ENCODE measurements around the gene MGAT5B. TPM values are rescaled to one million over a fixed set of nuclear protein-coding genes. Genes with fewer than 3 reads are reported as not detected.

MGAT5B gene
- total and polyA plus RNA-seq, 8 donors, result 0.10 to 1.7 (median 0.32) TPM; not detected in 4

- Histone ChIP-seq H3K36me3 (no peaks in the 10 kb centered on the region), H3K27ac (no peak overlapping the region), H3K27me3 (peaks cover 0 to 25% (median 0%) of the 10 kb centered on the region in 3 donors), H3K9me3 (no peaks in the 10 kb centered on the region), H3K4me1 (no peaks in the 10 kb centered on the region), H3K4me3 (no peak overlapping the region)
- no peak for DNase-seq
- TF ChIP-seq POLR2AphosphoS5 (IDR thresholded peaks at IDR 0.05), result no peak
- no peak for TF ChIP-seq EP300 (IDR thresholded peaks at IDR 0.05)
- TF ChIP-seq CTCF (IDR thresholded peaks at IDR 0.05), result no peak
- no peak for TF ChIP-seq POLR2A (IDR thresholded peaks at IDR 0.05)
- 86 to 96% (median 92%) methylated on average over 9 to 10 of the region's 10 CpGs for WGBS, 5 donors
- intact Hi-C loops (cut with DNase I; ENCODE audit: low total_unique reads), result no loop called here
Measured at GRCh38 chr17:76948301-76948700, 80.1 kb downstream of the MGAT5B start.

- Histone ChIP-seq H3K9me3 (no peaks in the 10 kb centered on the region), H3K4me1 (no peaks in the 10 kb centered on the region), H3K27me3 (peaks cover 0 to 21% (median 0%) of the 10 kb centered on the region in 3 donors), H3K36me3 (no peaks in the 10 kb centered on the region), H3K27ac (no peak overlapping the region), H3K4me3 (no peak overlapping the region)
- 76 to 87% (median 84%) methylated on average over 21 to 27 of the region's 27 CpGs for WGBS, 5 donors
- TF ChIP-seq CTCF (IDR thresholded peaks at IDR 0.05) (no peak), POLR2AphosphoS5 (IDR thresholded peaks at IDR 0.05) (no peak), POLR2A (IDR thresholded peaks at IDR 0.05) (no peak), EP300 (IDR thresholded peaks at IDR 0.05) (no peak)
- no peak for DNase-seq
- intact Hi-C loops (cut with DNase I; ENCODE audit: low total_unique reads), result no loop called here
Measured at GRCh38 chr17:76948726-76949342, 80.6 kb downstream of the MGAT5B start.

- H3K27me3 ChIP-seq, result peaks cover 0 to 19% (median 0%) of the 10 kb centered on the region in 3 donors
- H3K9me3 ChIP-seq, result no peaks in the 10 kb centered on the region
- no peak overlapping the region for H3K27ac ChIP-seq
- H3K4me3 ChIP-seq, result no peak overlapping the region
- no peak for TF ChIP-seq POLR2A (IDR thresholded peaks at IDR 0.05)
- no peak for TF ChIP-seq POLR2AphosphoS5 (IDR thresholded peaks at IDR 0.05)
- intact Hi-C loops (cut with DNase I; ENCODE audit: low total_unique reads), result no loop called here
- H3K36me3 ChIP-seq, result no peaks in the 10 kb centered on the region
- DNase-seq, result no peak
- WGBS, 5 donors, result 63 to 73% (median 66%) methylated on average over 18 of the region's 18 CpGs
- no peaks in the 10 kb centered on the region for H3K4me1 ChIP-seq
Measured at GRCh38 chr17:76949913-76950695, 81.9 kb downstream of the MGAT5B start.

- Histone ChIP-seq H3K4me1 (no peaks in the 10 kb centered on the region), H3K36me3 (no peaks in the 10 kb centered on the region), H3K9me3 (no peaks in the 10 kb centered on the region), H3K4me3 (no peak overlapping the region), H3K27ac (no peak overlapping the region), H3K27me3 (peaks cover 0 to 32% (median 0%) of the 10 kb centered on the region in 3 donors)
- no peak for TF ChIP-seq POLR2AphosphoS5 (IDR thresholded peaks at IDR 0.05)
- TF ChIP-seq POLR2A (IDR thresholded peaks at IDR 0.05), result no peak
- TF ChIP-seq CTCF (IDR thresholded peaks at IDR 0.05), result no peak
- TF ChIP-seq EP300 (IDR thresholded peaks at IDR 0.05), result no peak
- no peak for DNase-seq
- WGBS, 5 donors, result 80 to 93% (median 82%) methylated on average over 8 of the region's 8 CpGs
- intact Hi-C loops (cut with DNase I; ENCODE audit: low total_unique reads), result no loop called here
Measured at GRCh38 chr17:76951375-76951905, 83.2 kb downstream of the MGAT5B start.

Measured in stomach (tissue), 9 donors.